HL-60/S4 treated with retinoic acid at 250 ng/mL for 4 days and 3 days (cell line): ENCODE results near the gene SDS.

Experiments
- in situ Hi-C: fragments of 300-500 bp; cut with MboI; formaldehyde crosslinking; loops from 2 replicates; pipeline ENCODE4 v1.7.0; 2022; ENCODE audit warnings: low sequenced_read_pairs

SDS gene

GRCh38 chr12:113385282-113385882, 18.3 kb downstream of the SDS start:
- in situ Hi-C loops: no loop called here

- in situ Hi-C loops: no loop called here
Observed at GRCh38 chr12:113384778-113385177, 18.9 kb downstream of the SDS start.

GRCh38 chr12:113382206-113382605, 21.5 kb downstream of the SDS start:
- in situ Hi-C loops: no loop called here

- in situ Hi-C loops: no loop called here
Observed at GRCh38 chr12:113381220-113381619, 22.5 kb downstream of the SDS start.

GRCh38 chr12:113378291-113378690, 25.4 kb downstream of the SDS start:
- in situ Hi-C loops: no loop called here

GRCh38 chr12:113374823-113375428, 28.8 kb downstream of the SDS start:
- in situ Hi-C loops: no loop called here

- in situ Hi-C loops: no loop called here
Observed at GRCh38 chr12:113373969-113374368, 29.7 kb downstream of the SDS start.

- in situ Hi-C loops: no loop called here
Observed at GRCh38 chr12:113373440-113373839, 30.2 kb downstream of the SDS start.

GRCh38 chr12:113372371-113372770, 31.3 kb downstream of the SDS start:
- in situ Hi-C loops: no loop called here

- in situ Hi-C loops: no loop called here
Observed at GRCh38 chr12:113371808-113372207, 31.9 kb downstream of the SDS start.

GRCh38 chr12:113370923-113371682, 32.6 kb downstream of the SDS start:
- in situ Hi-C loops: no loop called here

GRCh38 chr12:113369391-113369985, 34.2 kb downstream of the SDS start:
- in situ Hi-C loops: no loop called here

- in situ Hi-C loops: no loop called here
Observed at GRCh38 chr12:113368331-113368730, 35.4 kb downstream of the SDS start.

- in situ Hi-C loops: no loop called here
Observed at GRCh38 chr12:113366827-113367226, 36.9 kb downstream of the SDS start.

- in situ Hi-C loops: no loop called here
Observed at GRCh38 chr12:113365639-113366395, 37.9 kb downstream of the SDS start.

GRCh38 chr12:113364698-113365097, 39.0 kb downstream of the SDS start:
- in situ Hi-C loops: no loop called here

- in situ Hi-C loops: no loop called here
Observed at GRCh38 chr12:113361574-113362370, 41.9 kb downstream of the SDS start.

- in situ Hi-C loops: no loop called here
Observed at GRCh38 chr12:113359939-113360748, 43.5 kb downstream of the SDS start.

- in situ Hi-C loops: no loop called here
Observed at GRCh38 chr12:113359133-113359938, 44.4 kb downstream of the SDS start.
